Measurements from ENCODE around the gene RAPGEF1. TPM values are rescaled to one million over a fixed set of nuclear protein-coding genes. Genes with fewer than 3 reads are reported as not detected.

RAPGEF1 gene
- total and polyA plus RNA-seq, 2 of the 13 experiments (the other 11 are each of a cell fraction or from before 2014, with no cell fraction given): 21.2 to 38.9 TPM

- TF ChIP-seq HCFC1 (IDR thresholded peaks at IDR 0.05; ENCODE audit: low read depth, low read length) (no peak), TBP (CRISPR knock-in tag; IDR thresholded peaks at IDR 0.05) (no peak), MAFF (IDR thresholded peaks at IDR 0.05; ENCODE audit: low read depth, low read length) (no peak), ATF7 (IDR thresholded peaks at IDR 0.05) (0 out of 2 replicates have a peak, but pooled peaks have one; percentile 19), ATF7 (CRISPR knock-in tag; IDR thresholded peaks at IDR 0.05) (no peak), KAT2B (IDR thresholded peaks at IDR 0.05; ENCODE audit: borderline replicate concordance, low read depth, low read length) (no peak), ZBTB8A (CRISPR knock-in tag; IDR thresholded peaks at IDR 0.05; ENCODE audit: borderline replicate concordance, low read depth) (no peak), ZNF572 (CRISPR knock-in tag; IDR thresholded peaks at IDR 0.05) (no peak), MYPOP (CRISPR knock-in tag; IDR thresholded peaks at IDR 0.05) (no peak), HNRNPLL (IDR thresholded peaks at IDR 0.05; ENCODE audit: low read depth, low read length, poor library complexity, severe bottlenecking) (no peak), ZNF7 (CRISPR knock-in tag; IDR thresholded peaks at IDR 0.05) (no peak), CEBPG (CRISPR knock-in tag; IDR thresholded peaks at IDR 0.05) (peak; percentile 67), ZNF24 (IDR thresholded peaks at IDR 0.05) (no peak), ATF2 (CRISPR knock-in tag; IDR thresholded peaks at IDR 0.05) (peak; percentile 53; the same call in 1 of the 2 replicates), ZNF879 (CRISPR knock-in tag; IDR thresholded peaks at IDR 0.05) (no peak), CCDC6 (CRISPR knock-in tag; IDR thresholded peaks at IDR 0.05) (no peak), ZNF12 (CRISPR knock-in tag; IDR thresholded peaks at IDR 0.05) (no peak)
- TF ChIP-seq, protein P1, sequence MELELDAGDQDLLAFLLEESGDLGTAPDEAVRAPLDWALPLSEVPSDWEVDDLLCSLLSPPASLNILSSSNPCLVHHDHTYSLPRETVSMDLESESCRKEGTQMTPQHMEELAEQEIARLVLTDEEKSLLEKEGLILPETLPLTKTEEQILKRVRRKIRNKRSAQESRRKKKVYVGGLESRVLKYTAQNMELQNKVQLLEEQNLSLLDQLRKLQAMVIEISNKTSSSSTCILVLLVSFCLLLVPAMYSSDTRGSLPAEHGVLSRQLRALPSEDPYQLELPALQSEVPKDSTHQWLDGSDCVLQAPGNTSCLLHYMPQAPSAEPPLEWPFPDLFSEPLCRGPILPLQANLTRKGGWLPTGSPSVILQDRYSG (CRISPR knock-in tag; IDR thresholded peaks at IDR 0.05): no peak
- TF ChIP-seq, protein P2, sequence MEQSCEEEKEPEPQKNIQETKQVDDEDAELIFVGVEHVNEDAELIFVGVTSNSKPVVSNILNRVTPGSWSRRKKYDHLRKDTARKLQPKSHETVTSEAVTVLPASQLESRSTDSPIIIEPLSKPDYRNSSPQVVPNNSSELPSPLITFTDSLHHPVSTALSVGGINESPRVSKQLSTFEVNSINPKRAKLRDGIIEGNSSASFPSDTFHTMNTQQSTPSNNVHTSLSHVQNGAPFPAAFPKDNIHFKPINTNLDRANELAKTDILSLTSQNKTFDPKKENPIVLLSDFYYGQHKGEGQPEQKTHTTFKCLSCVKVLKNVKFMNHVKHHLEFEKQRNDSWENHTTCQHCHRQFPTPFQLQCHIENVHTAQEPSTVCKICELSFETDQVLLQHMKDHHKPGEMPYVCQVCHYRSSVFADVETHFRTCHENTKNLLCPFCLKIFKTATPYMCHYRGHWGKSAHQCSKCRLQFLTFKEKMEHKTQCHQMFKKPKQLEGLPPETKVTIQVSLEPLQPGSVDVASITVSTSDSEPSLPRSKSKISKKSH (CRISPR knock-in tag; IDR thresholded peaks at IDR 0.05; ENCODE audit: borderline replicate concordance): no peak
- TF ChIP-seq, protein P3, sequence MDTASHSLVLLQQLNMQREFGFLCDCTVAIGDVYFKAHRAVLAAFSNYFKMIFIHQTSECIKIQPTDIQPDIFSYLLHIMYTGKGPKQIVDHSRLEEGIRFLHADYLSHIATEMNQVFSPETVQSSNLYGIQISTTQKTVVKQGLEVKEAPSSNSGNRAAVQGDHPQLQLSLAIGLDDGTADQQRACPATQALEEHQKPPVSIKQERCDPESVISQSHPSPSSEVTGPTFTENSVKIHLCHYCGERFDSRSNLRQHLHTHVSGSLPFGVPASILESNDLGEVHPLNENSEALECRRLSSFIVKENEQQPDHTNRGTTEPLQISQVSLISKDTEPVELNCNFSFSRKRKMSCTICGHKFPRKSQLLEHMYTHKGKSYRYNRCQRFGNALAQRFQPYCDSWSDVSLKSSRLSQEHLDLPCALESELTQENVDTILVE (CRISPR knock-in tag; IDR thresholded peaks at IDR 0.05): no peak
- TF ChIP-seq, protein P4, sequence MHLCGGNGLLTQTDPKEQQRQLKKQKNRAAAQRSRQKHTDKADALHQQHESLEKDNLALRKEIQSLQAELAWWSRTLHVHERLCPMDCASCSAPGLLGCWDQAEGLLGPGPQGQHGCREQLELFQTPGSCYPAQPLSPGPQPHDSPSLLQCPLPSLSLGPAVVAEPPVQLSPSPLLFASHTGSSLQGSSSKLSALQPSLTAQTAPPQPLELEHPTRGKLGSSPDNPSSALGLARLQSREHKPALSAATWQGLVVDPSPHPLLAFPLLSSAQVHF (CRISPR knock-in tag; IDR thresholded peaks at IDR 0.05): no peak
- TF ChIP-seq, protein P5, sequence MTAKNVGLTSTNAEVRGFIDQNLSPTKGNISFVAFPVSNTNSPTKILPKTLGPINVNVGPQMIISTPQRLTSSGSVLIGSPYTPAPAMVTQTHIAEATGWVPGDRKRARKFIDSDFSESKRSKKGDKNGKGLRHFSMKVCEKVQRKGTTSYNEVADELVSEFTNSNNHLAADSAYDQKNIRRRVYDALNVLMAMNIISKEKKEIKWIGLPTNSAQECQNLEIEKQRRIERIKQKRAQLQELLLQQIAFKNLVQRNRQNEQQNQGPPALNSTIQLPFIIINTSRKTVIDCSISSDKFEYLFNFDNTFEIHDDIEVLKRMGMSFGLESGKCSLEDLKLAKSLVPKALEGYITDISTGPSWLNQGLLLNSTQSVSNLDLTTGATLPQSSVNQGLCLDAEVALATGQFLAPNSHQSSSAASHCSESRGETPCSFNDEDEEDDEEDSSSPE (CRISPR knock-in tag; IDR thresholded peaks at IDR 0.05): no peak
Observed at GRCh38 chr9:131562032-131562959, 177.6 kb downstream of the RAPGEF1 start (continued).
